ENCODE measurements around the gene CEACAM1.

The CEACAM1 gene

DNA sequence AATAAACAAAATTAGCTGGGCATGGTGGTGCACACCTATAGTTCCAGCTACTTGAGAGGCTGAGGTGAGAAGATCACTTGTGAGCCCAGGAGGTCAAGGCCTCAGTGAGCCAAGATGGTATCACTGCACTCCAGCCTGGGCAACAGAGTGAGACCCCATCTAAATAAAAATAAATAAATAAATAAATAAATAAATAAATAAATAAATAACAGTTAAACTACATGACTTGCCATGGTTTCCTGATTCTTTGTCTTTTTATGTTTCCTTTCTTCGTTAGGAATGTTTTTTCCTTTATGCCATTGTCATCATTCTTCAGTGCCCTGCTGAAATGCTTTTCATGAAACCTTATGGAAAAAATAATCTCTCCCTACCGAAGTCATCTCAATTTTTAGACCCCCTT is 50.3 kb downstream of the CEACAM1 start:
- H3K27ac ChIP-seq: no peak overlapping the region
- TF ChIP-seq, protein P1, sequence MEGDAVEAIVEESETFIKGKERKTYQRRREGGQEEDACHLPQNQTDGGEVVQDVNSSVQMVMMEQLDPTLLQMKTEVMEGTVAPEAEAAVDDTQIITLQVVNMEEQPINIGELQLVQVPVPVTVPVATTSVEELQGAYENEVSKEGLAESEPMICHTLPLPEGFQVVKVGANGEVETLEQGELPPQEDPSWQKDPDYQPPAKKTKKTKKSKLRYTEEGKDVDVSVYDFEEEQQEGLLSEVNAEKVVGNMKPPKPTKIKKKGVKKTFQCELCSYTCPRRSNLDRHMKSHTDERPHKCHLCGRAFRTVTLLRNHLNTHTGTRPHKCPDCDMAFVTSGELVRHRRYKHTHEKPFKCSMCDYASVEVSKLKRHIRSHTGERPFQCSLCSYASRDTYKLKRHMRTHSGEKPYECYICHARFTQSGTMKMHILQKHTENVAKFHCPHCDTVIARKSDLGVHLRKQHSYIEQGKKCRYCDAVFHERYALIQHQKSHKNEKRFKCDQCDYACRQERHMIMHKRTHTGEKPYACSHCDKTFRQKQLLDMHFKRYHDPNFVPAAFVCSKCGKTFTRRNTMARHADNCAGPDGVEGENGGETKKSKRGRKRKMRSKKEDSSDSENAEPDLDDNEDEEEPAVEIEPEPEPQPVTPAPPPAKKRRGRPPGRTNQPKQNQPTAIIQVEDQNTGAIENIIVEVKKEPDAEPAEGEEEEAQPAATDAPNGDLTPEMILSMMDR (conservative IDR thresholded peaks at IDR 0.05): no peak
- no peak for TF ChIP-seq ZFX (IDR thresholded peaks at IDR 0.05)

DNA sequence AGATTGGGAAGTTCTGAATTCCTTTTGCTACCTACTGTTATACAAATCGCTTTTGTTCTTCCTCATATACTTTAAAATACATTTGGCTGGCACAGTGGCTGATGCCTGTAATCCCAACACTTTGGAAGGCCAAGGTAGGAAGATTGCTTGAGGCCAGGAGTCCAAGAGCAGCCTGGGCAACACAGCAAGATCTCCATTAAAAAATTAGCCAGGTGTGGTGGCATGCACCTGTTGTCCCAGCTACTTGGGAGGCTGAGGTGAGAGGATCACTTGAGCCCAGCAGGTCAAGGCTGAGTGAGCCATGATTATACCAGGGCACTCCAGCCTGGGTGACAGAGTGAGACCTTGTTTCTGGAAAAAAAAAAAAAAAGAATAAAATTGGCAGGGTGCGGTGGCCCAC is 51.2 kb downstream of the CEACAM1 start:
- TF ChIP-seq ZFX (IDR thresholded peaks at IDR 0.05): no peak
- TF ChIP-seq, protein P1 (conservative IDR thresholded peaks at IDR 0.05): no peak

DNA sequence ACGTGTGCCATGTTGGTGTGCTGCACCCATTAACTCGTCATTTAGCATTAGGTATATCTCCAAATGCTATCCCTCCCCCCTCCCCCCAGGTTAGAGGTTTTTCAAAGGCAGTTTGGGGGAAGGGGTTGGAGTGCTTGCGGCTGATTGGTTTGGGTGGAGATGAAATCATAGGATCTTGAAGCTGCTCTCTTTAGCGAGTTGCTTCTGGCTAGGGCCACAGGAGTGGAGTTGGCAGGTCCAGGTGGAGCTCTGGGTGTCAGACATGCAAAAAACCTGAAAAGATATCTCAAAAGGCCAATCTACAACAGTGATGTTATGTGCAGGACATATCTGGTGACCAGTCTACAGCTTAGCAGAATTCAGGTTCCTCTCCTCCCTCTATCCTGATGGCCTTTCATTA is 52.9 kb downstream of the CEACAM1 start:
- H3K27ac ChIP-seq: no peak overlapping the region
- TF ChIP-seq, protein P1 (conservative IDR thresholded peaks at IDR 0.05): no peak
- no peak for TF ChIP-seq ZFX (IDR thresholded peaks at IDR 0.05)

More for the DNA sequence above, 51.2 kb downstream of the CEACAM1 start:
- no peak overlapping the region for H3K27ac ChIP-seq

DNA sequence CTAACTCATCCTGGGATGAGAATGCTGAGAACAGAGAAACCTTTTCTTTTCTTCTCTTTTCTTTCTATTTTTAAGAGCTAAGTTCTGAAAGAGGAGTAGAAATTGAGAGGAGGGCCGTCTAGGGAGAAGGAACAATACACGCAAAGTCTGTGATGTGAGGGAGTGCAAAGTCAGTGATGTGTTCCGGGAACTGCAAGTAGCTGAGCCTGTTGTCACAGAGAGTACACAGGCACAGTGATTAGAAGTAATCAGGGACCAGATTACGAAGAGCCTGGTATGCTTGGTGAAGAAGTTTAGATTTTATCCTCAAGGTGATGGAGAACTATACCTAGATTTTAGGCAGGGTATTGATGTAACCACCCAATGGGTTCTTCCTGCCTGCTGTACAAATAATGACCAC is 53.5 kb downstream of the CEACAM1 start:
- no peak overlapping the region for H3K27ac ChIP-seq
- TF ChIP-seq ZFX (IDR thresholded peaks at IDR 0.05): no peak
- TF ChIP-seq, protein P1 (conservative IDR thresholded peaks at IDR 0.05): no peak

DNA sequence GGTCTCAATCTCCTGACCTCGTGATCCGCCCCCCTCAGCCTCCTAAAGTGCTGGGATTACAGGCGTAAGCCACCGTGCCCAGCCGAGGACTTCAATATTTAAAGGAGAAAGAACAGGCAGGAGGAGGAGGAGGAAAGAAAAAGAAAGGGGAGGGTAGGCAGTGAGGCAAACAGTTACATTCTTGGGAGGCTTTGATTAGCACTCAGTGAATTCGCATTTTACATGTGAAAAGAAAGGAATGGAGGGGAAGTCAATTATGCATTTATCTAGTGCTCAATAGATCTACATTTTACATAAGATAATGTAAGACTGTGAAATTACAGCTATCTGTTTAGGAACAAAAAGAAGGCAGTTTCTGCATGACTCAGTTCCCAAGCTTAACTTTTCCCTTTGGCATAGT is 54.6 kb downstream of the CEACAM1 start:
- no peak overlapping the region for H3K27ac ChIP-seq
- no peak for TF ChIP-seq ZFX (IDR thresholded peaks at IDR 0.05)
- TF ChIP-seq, protein P1 (conservative IDR thresholded peaks at IDR 0.05): no peak

DNA sequence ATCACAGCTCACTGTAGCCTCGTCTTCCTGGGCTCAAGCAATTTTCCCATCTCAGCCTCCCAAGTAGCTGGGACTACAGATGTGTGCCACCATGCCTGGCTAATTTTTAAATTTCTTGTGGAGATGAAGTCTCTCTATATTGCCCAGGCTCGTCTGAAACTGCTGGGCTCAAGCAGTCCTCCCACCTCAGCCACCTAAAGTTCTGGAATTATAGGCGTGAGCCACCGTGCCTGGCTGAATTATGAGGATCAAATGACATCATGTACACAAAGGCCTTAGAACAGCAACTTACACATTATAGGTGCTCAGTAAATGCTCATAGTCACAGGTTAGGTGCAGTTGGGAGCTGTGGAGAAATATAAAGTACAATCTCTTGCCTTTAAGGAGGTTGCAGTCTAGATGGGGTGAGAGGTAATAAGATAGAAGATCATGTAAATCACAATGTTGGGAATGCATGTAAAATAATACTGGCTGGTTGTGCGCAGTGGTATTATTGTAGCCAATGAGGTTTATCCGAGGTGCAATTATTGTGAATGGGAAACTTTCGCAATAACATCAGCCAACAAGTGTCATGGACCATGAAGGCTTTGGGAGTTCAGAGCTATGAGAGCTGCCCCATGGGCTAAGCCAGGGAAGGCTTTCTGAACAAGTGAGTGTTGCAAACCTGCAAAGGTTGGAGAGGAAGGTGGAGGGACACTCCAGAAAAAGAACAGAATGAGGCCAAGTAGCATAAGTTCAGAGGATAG is 55.7 kb downstream of the CEACAM1 start:
- peak overlapping the region; percentile 55; the same call in 1 of the 2 replicates for H3K27ac ChIP-seq
- TF ChIP-seq, protein P1 (conservative IDR thresholded peaks at IDR 0.05): no peak
- no peak for TF ChIP-seq ZFX (IDR thresholded peaks at IDR 0.05)

DNA sequence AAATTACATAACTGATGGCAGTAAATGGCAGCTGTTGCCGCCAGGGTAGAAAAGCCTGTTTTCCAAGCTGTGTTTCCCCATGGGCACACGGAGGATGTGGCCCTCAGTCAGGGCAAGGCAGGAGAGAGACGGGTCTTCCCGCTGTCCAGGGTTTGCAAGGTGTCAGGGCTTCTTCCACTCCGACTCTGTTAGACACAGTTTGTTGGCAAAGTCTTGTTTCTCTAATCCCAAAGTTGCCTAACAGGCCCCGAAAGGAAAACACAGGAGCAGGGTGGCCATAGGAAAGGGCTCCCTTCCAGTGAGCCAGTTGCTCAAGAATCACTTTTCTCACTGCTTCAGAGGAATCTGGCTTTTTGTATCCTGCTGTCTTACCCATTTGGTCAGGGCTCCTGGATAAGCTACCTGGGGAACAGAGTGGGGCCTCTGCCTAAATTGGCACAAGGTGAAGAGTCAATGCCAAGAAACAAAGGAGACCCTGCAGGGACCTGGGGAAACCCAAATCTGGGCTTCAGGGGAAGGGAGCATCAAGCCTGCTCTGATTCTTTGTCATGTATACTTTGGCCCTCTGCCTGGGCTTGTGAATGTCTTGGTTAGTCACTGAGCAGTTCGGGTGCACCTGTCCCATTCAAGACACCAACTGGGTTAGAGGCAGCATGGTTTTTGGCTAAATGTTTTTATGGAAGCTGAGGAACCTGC is 56.6 kb downstream of the CEACAM1 start:
- peak overlapping the region; percentile 55 for H3K27ac ChIP-seq
- no peak for TF ChIP-seq ZFX (IDR thresholded peaks at IDR 0.05)
- TF ChIP-seq, protein P1 (conservative IDR thresholded peaks at IDR 0.05): no peak

All from C4-2B (cell line).